ENCODE data around the gene PLA2G4B. TPM values are rescaled to one million over a fixed set of nuclear protein-coding genes. Genes with fewer than 3 reads are reported as not detected.

PLA2G4B gene, protein sequence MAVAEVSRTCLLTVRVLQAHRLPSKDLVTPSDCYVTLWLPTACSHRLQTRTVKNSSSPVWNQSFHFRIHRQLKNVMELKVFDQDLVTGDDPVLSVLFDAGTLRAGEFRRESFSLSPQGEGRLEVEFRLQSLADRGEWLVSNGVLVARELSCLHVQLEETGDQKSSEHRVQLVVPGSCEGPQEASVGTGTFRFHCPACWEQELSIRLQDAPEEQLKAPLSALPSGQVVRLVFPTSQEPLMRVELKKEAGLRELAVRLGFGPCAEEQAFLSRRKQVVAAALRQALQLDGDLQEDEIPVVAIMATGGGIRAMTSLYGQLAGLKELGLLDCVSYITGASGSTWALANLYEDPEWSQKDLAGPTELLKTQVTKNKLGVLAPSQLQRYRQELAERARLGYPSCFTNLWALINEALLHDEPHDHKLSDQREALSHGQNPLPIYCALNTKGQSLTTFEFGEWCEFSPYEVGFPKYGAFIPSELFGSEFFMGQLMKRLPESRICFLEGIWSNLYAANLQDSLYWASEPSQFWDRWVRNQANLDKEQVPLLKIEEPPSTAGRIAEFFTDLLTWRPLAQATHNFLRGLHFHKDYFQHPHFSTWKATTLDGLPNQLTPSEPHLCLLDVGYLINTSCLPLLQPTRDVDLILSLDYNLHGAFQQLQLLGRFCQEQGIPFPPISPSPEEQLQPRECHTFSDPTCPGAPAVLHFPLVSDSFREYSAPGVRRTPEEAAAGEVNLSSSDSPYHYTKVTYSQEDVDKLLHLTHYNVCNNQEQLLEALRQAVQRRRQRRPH
- total RNA-seq (ENCODE audit: unreplicated experiment): 2.9 TPM
- long read RNA-seq: 0 reads

DNA sequence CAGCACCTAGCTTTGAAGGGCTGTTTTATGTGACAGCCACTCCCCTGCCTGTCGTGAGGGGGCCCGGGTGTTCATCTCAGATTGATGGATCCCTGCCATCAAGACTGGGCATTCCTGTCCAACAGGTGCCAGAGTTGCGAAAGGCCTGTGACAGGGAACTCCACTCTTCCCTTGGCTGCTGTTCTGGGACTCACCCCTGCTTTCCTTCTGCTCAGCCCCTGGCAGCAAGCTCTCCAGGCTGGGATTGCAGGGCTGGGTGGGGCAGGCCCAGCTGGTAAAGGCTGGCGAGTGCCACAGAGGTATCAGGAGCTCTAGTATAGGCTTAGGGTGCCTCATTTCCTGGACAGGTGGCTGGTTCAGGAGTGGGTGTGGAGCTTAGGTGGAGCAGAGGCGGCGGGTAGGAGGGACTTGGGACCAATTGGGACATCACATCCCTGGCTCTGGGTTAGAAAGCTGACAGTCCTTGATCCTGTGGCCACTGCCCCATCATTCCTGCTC, at the start of gene PLA2G4B:
TSS of gene PLA2G4B (plus strand) at position 448 of the 498 bp plus-strand sequence. CDS start 67 bp downstream, outside the sequence.
- peaks cover 7% of the 10 kb centered on the region for H3K36me3 Mint-ChIP-seq (ENCODE audit: low read depth, unreplicated experiment)
- H3K9me3 Mint-ChIP-seq (ENCODE audit: unreplicated experiment): no peaks in the 10 kb centered on the region
- H3K27me3 Mint-ChIP-seq (ENCODE audit: unreplicated experiment): peaks cover 7% of the 10 kb centered on the region
- H3K4me3 Mint-ChIP-seq (ENCODE audit: unreplicated experiment): no peak within 1 kb of the TSS
- no peak within 1 kb of the TSS for H3K27ac Mint-ChIP-seq (ENCODE audit: unreplicated experiment)
- H3K4me1 Mint-ChIP-seq (ENCODE audit: unreplicated experiment): no peaks in the 10 kb centered on the region
- DNase-seq (ENCODE audit: low spot score): no peak
- no peak for TF ChIP-seq CTCF (IDR thresholded peaks at IDR 0.05; ENCODE audit: unreplicated experiment)

GRCh38 chr15:41789236-41789635, 49.4 kb upstream of the PLA2G4B start:
- Mint-ChIP-seq H3K36me3 (ENCODE audit: low read depth, unreplicated experiment) (peaks cover 8% of the 10 kb centered on the region), H3K27me3 (ENCODE audit: unreplicated experiment) (peaks cover 5% of the 10 kb centered on the region), H3K4me3 (ENCODE audit: unreplicated experiment) (no peak overlapping the region), H3K9me3 (ENCODE audit: unreplicated experiment) (no peaks in the 10 kb centered on the region), H3K27ac (ENCODE audit: unreplicated experiment) (peak overlapping the region; percentile 100), H3K4me1 (ENCODE audit: unreplicated experiment) (peaks cover 53% of the 10 kb centered on the region)
- TF ChIP-seq CTCF (IDR thresholded peaks at IDR 0.05; ENCODE audit: unreplicated experiment): no peak
- DNase-seq (ENCODE audit: low spot score): no peak

DNA sequence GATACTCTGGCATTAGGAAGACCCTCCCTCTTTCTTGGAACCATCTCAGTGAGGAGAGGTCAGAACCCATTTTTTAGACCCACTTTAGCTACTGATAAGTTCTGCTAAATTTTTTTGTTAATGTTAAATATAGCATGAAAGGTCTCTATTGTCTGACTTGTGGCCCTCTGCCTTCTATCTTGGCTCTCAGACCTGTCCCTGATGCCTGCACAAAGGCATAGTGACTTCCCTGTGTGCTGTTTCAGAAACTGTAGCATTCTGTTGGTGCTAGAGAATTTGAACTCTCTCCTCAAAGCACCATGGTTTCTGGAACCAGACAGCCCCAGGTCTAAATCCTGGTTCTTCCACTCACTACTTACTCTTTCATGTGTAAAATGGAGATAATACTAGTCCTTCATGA, 49.0 kb upstream of the PLA2G4B start:
- Mint-ChIP-seq H3K4me1 (ENCODE audit: unreplicated experiment) (peaks cover 53% of the 10 kb centered on the region), H3K27ac (ENCODE audit: unreplicated experiment) (peak overlapping the region; percentile 100), H3K36me3 (ENCODE audit: low read depth, unreplicated experiment) (peaks cover 8% of the 10 kb centered on the region), H3K27me3 (ENCODE audit: unreplicated experiment) (peaks cover 5% of the 10 kb centered on the region), H3K4me3 (ENCODE audit: unreplicated experiment) (no peak overlapping the region), H3K9me3 (ENCODE audit: unreplicated experiment) (no peaks in the 10 kb centered on the region)
- TF ChIP-seq CTCF (IDR thresholded peaks at IDR 0.05; ENCODE audit: unreplicated experiment): no peak
- no peak for DNase-seq (ENCODE audit: low spot score)

DNA sequence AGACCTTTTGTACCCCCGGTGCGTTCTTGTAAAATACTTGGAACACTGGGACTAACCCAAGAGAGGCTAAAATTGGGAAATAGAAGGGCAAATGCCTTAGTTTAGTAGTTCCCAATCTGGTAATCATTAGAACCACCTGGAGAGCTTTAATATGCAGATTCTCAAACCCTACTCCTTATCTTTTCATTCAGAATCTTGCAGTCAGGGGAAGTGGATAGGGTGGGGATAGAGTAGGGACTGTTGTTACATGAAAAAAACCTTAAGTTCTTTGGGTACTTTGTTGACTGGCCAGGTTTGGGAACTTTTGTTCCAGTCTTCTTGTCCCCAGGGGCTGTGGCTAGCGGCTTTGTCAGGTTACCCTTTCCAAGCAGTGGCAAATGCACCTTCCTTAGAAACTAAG, 48.5 kb upstream of the PLA2G4B start:
- Mint-ChIP-seq H3K4me1 (ENCODE audit: unreplicated experiment) (peaks cover 54% of the 10 kb centered on the region), H3K4me3 (ENCODE audit: unreplicated experiment) (no peak overlapping the region), H3K27me3 (ENCODE audit: unreplicated experiment) (peaks cover 5% of the 10 kb centered on the region), H3K27ac (ENCODE audit: unreplicated experiment) (peak overlapping the region; percentile 100), H3K9me3 (ENCODE audit: unreplicated experiment) (no peaks in the 10 kb centered on the region), H3K36me3 (ENCODE audit: low read depth, unreplicated experiment) (peaks cover 8% of the 10 kb centered on the region)
- TF ChIP-seq CTCF (IDR thresholded peaks at IDR 0.05; ENCODE audit: unreplicated experiment): no peak
- no peak for DNase-seq (ENCODE audit: low spot score)

Data from endothelial cell (in vitro differentiated cells).